Loucy (cell line): ENCODE results near the gene SGF29.

Source experiments
- H2AFZ ChIP-seq: fragments of 200-600 bp; sonication (generic); 2 replicates; pipeline ENCODE4 v1.6.0; 2016; ENCODE audit warnings: antibody characterized with exemption, mild to moderate bottlenecking, low read length, moderate library complexity
- H3F3A ChIP-seq: fragments of 200-600 bp; 2 replicates; pipeline ENCODE4 v1.6.0; 2016; ENCODE audit warnings: antibody characterized with exemption, low read depth, mild to moderate bottlenecking
- H3K27me3 ChIP-seq: fragments of 200-600 bp; sonication (generic); 2 replicates; pipeline ENCODE4 v1.6.1; 2014; ENCODE audit warnings: low read length, mild to moderate bottlenecking; ENCODE audit not compliant: insufficient read depth, poor library complexity, severe bottlenecking
- H3K36me3 ChIP-seq: fragments of 200-600 bp; sonication (generic); 2 replicates; pipeline ENCODE4 v1.6.1; 2016; ENCODE audit warnings: low read length; ENCODE audit not compliant: insufficient read depth
- H3K4me1 ChIP-seq: fragments of 200-600 bp; sonication (generic); 2 replicates; pipeline ENCODE4 v1.5.1; 2014; ENCODE audit warnings: low read length, mild to moderate bottlenecking; ENCODE audit not compliant: insufficient read depth, poor library complexity, severe bottlenecking
- H3K4me2 ChIP-seq: fragments of 200-600 bp; sonication (generic); 2 replicates; pipeline ENCODE4 v1.6.0; 2014; ENCODE audit warnings: antibody characterized with exemption, low read length, low read depth, mild to moderate bottlenecking; ENCODE audit not compliant: poor library complexity, severe bottlenecking
- H3K4me3 ChIP-seq: fragments of 200-600 bp; sonication (generic); 2 replicates; pipeline ENCODE4 v1.5.1; 2014; ENCODE audit warnings: low read length, mild to moderate bottlenecking, mixed read lengths; ENCODE audit not compliant: poor library complexity, severe bottlenecking
- H3K79me2 ChIP-seq: fragments of 200-600 bp; sonication (generic); 2 replicates; pipeline ENCODE4 v1.6.1; 2014; ENCODE audit warnings: low read length; ENCODE audit not compliant: insufficient read depth
- H3K9ac ChIP-seq: fragments of 200-600 bp; sonication (generic); 2 replicates; pipeline ENCODE4 v1.6.0; 2014; ENCODE audit warnings: mild to moderate bottlenecking, low read depth, low read length, moderate library complexity; ENCODE audit not compliant: poor library complexity, severe bottlenecking
- H3K9me2 ChIP-seq: fragments of 200-600 bp; sonication (generic); replicated peaks from 2 replicates; pipeline ENCODE4 v1.6.1; 2016; ENCODE audit warnings: low read depth, low read length, mixed read lengths
- H3K9me3 ChIP-seq: fragments of 200-600 bp; sonication (generic); 2 replicates; pipeline ENCODE4 v1.6.1; 2014; ENCODE audit warnings: mild to moderate bottlenecking, antibody characterized with exemption, low read length, low read depth; ENCODE audit not compliant: insufficient read depth
- H4K20me1 ChIP-seq: fragments of 200-600 bp; sonication (generic); 2 replicates; pipeline ENCODE4 v1.6.0; 2014; ENCODE audit warnings: antibody characterized with exemption, low read length, mild to moderate bottlenecking; ENCODE audit not compliant: insufficient read depth, poor library complexity, severe bottlenecking
- EZH2phosphoT487 ChIP-seq: fragments of 200-600 bp; IDR thresholded peaks from 2 replicates; pipeline ENCODE4 v1.6.1; 2018; ENCODE audit warnings: antibody characterized with exemption, mild to moderate bottlenecking, moderate library complexity, borderline replicate concordance
- TF ChIP-seq, protein P1 (sequence below): fragments of 200-600 bp; sonication (generic); conservative IDR thresholded peaks from 2 replicates; pipeline ENCODE4 v1.5.1; 2014; ENCODE audit warnings: mild to moderate bottlenecking, antibody characterized with exemption, low read length

Gene SGF29

DNA sequence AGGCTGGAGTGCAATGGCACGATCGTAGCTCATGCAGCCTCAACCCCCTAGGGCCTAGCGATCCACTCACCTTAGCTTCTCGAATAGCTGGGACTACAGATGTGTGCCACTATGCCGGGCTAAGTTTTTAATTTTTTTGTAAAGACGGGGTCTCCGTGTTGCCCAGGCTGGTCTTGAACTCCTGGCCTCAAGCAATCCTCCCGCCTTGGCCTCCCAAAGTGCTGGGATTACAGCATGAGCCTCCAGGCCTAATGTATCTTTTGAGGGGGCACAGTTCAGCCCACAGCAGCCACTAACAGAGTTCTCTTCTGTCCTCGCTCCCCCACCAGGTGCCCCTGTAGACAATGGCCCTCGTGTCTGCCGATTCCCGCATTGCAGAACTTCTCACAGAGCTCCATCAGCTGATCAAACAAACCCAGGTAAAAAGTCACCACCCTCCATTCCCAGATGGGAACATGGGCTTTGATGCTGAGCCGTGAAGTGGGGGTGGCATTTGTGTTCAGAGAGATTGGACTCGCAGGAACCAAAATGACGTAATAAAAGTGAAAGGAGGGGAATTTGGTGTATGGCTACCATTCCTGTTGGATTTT, 27.1 kb downstream of the SGF29 start:
- H3K4me2 ChIP-seq: no peak overlapping the region
- H3K4me1 ChIP-seq: no peaks in the 10 kb centered on the region

DNA sequence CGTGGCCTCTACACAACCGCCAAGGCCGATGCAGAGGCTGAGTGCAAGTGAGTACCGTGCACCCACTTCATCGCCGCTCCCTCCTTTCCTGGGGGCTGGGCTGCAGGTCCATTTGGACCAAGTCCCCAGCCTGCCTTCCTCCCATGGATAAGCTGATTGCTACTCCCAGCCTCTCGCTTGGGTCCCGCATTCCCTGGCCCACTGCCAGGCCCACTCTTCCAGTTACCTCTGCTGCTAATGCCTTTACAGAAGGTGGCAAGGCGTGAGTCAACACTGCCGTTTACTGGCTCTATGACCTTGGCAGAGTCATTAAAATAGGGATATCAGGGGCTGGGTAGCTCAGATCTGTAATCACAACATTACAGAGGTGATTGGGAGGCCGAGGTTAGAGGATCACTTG, 32.0 kb downstream of the SGF29 start:
- Histone ChIP-seq H3K79me2 (no peaks in the 10 kb centered on the region), H2AFZ (no peak overlapping the region), H3K27me3 (no peaks in the 10 kb centered on the region), H3K4me2 (no peak overlapping the region), H3K4me1 (no peaks in the 10 kb centered on the region), H3F3A (no peaks in the 10 kb centered on the region), H4K20me1 (no peaks in the 10 kb centered on the region), H3K4me3 (no peak overlapping the region), H3K9ac (no peak overlapping the region), H3K36me3 (peaks cover 66% of the 10 kb centered on the region; the same call in 1 of the 2 replicates), H3K9me3 (no peaks in the 10 kb centered on the region), H3K9me2 (no peaks in the 10 kb centered on the region)
- TF ChIP-seq EZH2phosphoT487: no peak
- TF ChIP-seq, protein P1, sequence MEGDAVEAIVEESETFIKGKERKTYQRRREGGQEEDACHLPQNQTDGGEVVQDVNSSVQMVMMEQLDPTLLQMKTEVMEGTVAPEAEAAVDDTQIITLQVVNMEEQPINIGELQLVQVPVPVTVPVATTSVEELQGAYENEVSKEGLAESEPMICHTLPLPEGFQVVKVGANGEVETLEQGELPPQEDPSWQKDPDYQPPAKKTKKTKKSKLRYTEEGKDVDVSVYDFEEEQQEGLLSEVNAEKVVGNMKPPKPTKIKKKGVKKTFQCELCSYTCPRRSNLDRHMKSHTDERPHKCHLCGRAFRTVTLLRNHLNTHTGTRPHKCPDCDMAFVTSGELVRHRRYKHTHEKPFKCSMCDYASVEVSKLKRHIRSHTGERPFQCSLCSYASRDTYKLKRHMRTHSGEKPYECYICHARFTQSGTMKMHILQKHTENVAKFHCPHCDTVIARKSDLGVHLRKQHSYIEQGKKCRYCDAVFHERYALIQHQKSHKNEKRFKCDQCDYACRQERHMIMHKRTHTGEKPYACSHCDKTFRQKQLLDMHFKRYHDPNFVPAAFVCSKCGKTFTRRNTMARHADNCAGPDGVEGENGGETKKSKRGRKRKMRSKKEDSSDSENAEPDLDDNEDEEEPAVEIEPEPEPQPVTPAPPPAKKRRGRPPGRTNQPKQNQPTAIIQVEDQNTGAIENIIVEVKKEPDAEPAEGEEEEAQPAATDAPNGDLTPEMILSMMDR: no peak

More for the DNA sequence above, 27.1 kb downstream of the SGF29 start:
- Histone ChIP-seq H3K9me2 (no peaks in the 10 kb centered on the region), H4K20me1 (no peaks in the 10 kb centered on the region), H3K9me3 (no peaks in the 10 kb centered on the region), H3F3A (no peaks in the 10 kb centered on the region), H2AFZ (no peak overlapping the region), H3K27me3 (no peaks in the 10 kb centered on the region), H3K36me3 (peaks cover 31% of the 10 kb centered on the region; the same call in 1 of the 2 replicates), H3K9ac (no peak overlapping the region), H3K4me3 (no peak overlapping the region), H3K79me2 (no peaks in the 10 kb centered on the region)
- TF ChIP-seq, protein P1: no peak
- TF ChIP-seq EZH2phosphoT487: no peak

DNA sequence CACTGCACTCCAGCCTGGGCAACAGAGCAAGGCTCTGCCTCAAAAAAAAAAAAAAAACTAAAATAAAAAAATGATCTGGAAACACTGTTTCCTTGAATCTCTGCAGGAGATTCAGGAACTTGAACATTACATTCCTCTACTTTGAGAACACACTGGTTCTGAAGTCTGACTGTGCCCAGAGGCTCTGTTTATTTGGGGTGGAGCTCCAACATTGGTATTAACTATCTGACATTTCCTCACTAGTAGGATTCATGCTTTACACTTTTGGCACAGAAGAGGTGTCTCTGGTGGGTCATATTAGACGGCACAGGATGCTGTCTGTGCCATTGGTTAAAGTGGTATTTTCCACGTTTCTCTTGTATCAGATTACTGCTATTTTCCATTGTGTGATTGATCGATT, 32.7 kb downstream of the SGF29 start:
- Histone ChIP-seq H3K9me2 (no peaks in the 10 kb centered on the region), H3K27me3 (no peaks in the 10 kb centered on the region), H2AFZ (no peak overlapping the region), H3F3A (no peaks in the 10 kb centered on the region), H3K4me3 (no peak overlapping the region), H3K79me2 (no peaks in the 10 kb centered on the region), H3K9ac (no peak overlapping the region), H3K36me3 (peaks cover 68% of the 10 kb centered on the region; the same call in 1 of the 2 replicates), H4K20me1 (no peaks in the 10 kb centered on the region), H3K4me1 (no peaks in the 10 kb centered on the region), H3K9me3 (no peaks in the 10 kb centered on the region), H3K4me2 (no peak overlapping the region)
- TF ChIP-seq, protein P1: no peak
- no peak for TF ChIP-seq EZH2phosphoT487
